ENCODE data around the gene SMARCD1.
A peak's percentile ranks its signal among the peaks of the same experiment; 100 is the strongest.

The SMARCD1 gene

GRCh38 chr12:50057000-50057841, 27.9 kb upstream of the SMARCD1 start, which contains the start of gene ASIC1:
Gene ASIC1 (plus strand): TSS chr12:50057596. CDS start chr12:50058767, 1,171 bp downstream.
- DNase-seq = no peak

- DNase-seq = no peak
These were observed 27.1 kb upstream of the SMARCD1 start for GRCh38 chr12:50057896-50058670.

GRCh38 chr12:50058743-50059312, 26.3 kb upstream of the SMARCD1 start:
- no peak for DNase-seq

DNA sequence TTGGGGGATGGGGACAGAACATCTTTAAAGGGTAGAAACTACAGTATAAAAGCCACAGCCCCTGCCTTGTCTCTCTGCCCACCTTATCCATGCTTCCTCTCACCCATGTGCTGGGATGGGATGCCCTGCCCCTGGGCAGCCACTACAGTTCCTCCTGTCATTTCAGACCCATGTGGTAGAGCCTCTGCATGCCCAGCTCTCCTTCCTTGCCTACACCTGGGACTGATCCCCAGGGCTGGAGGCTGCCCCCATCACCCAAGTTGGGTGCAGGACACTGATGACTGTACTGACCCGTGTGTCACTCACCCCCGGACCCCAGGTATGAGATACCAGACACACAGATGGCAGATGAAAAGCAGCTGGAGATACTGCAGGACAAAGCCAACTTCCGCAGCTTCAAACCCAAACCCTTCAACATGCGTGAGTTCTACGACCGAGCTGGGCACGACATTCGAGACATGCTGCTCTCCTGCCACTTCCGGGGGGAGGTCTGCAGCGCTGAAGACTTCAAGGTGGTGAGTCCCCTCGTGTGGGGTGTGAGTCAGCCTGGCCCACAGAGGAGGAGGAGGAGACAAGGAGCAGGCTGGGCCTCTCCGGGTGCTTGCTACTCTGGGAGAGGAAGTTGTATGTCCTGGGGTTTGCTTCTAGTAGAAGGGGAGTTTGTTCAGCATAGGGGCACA, 25.6 kb upstream of the SMARCD1 start:
- no peak for DNase-seq

GRCh38 chr12:50060120-50060468, 25.0 kb upstream of the SMARCD1 start:
- DNase-seq = no peak

- no peak for DNase-seq
These were observed 24.0 kb upstream of the SMARCD1 start for GRCh38 chr12:50061171-50061570.

DNA sequence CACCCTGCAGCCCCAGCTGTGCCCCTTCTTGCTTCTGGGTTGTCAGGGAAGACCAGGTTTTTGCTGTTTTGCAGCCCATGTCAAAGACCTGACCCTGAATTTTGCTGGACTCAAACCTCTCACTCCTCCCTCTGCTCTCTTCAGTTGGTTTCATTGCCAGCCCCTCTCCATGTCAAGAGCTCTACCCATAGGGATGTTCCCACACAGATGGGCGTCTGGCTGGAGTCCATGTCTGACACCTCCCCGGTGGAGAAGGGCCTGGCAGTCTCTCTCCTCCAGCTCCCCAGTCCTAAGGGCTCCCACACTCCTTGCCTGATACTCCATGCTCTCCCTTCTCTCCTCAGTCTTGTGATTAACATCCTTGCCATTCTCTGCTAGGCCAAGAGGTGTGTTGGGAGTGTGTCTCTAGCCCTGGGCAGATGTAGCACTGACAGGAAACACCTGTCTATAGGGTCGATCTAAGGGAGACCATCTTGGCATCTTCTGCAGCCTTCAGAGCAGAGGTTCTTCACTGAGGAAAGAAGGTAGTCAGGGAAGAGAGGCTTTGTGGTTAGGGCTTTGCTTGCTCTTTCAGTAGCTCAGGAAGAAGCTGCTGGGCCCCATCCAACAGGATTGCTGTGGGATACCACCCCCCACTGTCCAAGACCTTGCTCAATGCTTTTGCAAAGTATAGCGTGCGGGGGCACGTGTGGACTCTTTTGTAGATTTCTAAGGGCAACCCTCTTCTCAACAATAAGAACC, 23.0 kb upstream of the SMARCD1 start:
- no peak for DNase-seq

DNA sequence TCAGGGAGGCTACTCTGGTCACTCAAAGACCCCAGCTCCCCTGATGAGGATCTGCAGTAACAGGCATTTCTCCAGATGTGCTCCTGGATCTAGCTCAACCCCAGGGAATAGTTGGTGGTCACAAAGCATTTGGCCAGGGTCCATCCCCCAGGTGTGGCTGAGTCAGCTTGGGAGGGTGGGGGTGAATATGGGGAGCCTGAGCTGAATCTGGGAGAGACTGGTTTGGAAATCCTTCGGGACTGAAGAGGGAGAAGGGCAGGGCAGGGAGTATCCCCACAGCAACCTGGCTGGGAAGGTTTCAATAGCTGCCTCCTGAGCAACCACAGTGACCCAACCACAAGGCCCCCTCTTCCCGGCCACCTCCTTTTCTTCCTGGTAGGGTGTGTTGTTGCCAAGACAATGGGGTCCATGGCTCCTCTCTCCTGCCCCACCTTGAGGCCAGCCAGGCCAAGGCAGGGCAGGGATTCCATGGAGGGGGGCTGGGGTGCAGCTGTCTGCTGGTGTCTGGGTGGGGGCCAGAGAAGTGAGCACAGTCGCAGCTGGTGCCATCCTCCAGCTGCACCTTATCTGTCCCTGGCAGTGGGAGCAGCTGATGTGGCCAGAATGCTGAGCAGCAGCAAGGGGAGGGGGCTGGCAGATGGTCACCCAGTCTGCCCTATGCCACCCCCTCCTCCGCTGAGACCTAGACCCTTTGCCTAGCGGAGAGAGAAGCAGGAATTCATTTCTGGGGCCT, 22.2 kb upstream of the SMARCD1 start:
- DNase-seq = no peak

GRCh38 chr12:50065726-50066310, 19.3 kb upstream of the SMARCD1 start:
- DNase-seq = no peak

DNA sequence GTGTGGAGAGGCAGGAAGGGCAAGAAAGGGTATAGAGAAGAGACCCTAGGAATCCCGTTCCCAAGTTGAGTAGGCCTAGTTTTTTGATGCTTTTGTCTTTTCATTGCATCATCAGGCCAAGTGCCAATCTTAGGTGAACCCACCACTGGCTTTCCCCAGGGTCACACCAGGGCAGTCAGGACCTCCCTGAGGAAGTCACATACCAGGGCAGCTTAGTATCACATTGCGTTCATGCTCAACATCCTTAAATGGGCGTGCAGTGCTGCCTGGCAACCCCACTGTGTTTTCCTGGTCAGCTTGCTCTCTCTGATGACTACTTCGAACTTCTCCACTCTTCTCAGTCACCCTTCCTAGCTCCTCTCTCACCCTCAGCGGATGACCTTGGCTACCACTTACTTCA, 18.7 kb upstream of the SMARCD1 start:
- no peak for DNase-seq

DNA sequence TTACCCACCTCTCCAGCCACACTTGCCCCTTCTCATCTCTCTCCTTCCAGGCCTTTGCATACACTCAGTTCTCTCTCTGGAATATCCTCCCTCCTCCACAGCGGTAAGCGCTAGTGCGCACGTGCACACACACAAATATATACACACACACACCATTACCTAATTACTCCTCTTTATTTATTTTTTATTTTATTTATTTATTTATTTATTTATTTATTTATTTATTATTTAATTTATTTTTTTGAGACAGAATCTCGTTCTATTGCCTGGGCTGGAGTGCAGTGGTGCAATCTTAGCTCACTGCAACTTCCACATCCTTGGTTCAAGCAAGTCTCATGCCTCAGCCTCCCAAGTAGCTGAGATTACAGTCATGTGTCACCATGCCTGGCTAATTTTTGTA, 16.1 kb upstream of the SMARCD1 start:
- no peak for DNase-seq

DNA sequence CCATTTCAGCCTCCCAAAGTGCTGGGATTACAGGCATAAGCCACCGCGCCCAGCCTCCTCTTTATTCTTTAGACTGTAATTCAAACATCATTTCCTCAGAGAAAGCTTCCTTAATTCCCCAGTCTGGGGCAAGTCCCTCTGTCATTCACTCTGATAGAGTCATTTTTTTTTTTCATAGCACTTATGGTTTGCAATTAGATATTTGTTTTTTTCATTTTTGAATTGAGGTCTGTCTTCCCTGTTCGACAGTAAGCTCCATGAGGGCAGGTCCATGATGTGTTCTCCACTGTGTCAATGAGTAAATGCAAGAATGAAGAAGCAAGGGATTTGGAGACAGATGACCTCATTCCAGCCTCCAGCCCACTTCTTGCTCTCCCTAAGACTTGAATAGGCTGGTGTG, 15.6 kb upstream of the SMARCD1 start:
- DNase-seq = no peak

GRCh38 chr12:50070314-50071060, 14.7 kb upstream of the SMARCD1 start:
- DNase-seq = peak; percentile 16

DNA sequence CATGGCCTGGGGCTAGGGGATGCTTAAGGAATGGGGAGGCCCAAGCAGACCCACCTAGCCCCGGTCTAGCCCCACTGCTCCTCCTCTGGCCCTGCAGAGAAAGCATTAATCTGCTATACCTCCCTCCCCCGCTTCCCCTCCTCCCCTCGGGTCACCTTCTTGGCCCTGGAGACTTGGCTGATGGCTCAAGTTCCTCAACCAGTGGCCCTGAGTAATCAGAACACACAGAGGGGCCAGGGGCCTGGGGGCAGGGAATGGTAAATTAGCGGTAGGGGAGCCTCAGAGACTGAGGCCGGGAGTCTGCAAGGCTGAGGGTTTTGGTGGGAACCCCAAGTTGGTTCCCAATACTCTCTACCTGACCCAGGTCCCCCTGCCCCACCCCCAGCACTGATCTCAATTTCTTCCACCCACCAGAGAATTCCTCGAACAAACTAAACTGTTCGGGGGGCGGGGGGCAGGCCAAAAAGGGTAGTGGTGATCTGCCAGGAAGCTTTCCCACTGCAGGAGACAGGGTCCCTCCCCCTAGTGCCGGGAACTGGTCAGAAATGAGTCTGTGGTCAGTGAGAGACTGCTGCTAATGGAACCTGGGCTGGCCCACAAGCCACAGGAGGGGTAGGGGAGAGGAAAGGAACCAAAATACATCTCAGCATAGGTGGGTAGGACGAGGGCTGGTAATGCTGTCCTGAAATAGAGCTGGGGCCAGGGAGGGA, 12.8 kb upstream of the SMARCD1 start:
- DNase-seq = no peak

GRCh38 chr12:50073206-50073605, 11.9 kb upstream of the SMARCD1 start:
- no peak for DNase-seq

- no peak for DNase-seq
These were observed 11.4 kb upstream of the SMARCD1 start for GRCh38 chr12:50073712-50074111.

GRCh38 chr12:50074936-50075807, 10.0 kb upstream of the SMARCD1 start:
- DNase-seq = peak; percentile 32

GRCh38 chr12:50075808-50076170, 9.4 kb upstream of the SMARCD1 start:
- no peak for DNase-seq

- no peak for DNase-seq
These were observed 8.0 kb upstream of the SMARCD1 start for GRCh38 chr12:50077099-50077498.

All from NCI-H1417 treated with DMSO at 0.1 percent for 48 hours (cell line).